AG08396 (cell line): ENCODE data around the gene STOX2.

Source experiments
- DNase-seq: peaks from one replicate; pipeline ENCODE4 v3.0.0; 2012; ENCODE audit warnings: low spot score, mixed read lengths

The STOX2 gene

DNA sequence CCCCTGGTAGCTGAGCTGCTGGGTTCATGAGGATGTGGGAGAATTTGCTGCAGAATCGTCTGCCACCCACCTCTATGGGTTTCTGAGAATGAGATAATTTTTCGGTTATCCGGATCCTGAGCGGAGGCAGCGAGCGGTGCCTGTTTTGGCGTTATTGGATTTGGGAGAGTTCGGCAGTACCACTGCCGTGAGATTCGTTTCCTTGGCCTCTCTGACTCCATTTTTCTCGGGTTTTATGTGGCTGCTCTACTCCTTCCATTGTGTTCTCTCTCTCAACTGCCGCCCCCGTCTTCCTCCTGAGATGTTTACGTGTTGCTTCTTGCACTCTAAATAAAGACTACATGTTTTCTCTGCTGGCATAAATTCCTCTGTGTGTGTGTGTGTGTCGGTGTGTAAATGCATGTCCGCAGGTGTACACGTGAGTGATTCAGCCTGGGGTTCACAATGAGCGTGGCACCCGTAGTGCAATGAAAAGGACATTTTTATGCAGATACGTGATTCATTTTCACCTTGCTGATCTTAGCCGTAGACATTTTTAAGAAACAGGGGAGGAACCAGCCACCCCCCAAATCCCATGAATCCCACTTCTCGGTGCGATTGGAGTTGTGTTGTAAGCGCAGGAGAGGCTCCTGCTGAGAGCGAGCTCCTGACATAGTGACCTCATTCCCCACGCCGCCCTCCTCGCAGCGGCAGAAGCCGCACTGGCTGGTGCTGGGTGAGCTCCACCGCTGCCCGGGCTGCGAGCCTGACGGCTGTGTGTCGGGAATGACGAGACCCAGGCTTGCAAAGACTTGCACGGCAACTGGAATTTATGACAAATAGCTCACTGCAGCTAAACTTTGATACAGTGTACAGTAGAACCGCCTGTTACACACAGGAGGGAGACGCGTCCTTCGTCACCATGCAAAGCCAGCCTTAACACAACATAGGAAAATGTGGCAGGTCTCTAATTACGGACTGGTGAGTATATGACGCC is 82.2 kb downstream of the STOX2 start:
- peak; percentile 83 for DNase-seq

GRCh38 chr4:183987987-183988392 is 82.9 kb downstream of the STOX2 start:
- DNase-seq: peak; percentile 77

DNA sequence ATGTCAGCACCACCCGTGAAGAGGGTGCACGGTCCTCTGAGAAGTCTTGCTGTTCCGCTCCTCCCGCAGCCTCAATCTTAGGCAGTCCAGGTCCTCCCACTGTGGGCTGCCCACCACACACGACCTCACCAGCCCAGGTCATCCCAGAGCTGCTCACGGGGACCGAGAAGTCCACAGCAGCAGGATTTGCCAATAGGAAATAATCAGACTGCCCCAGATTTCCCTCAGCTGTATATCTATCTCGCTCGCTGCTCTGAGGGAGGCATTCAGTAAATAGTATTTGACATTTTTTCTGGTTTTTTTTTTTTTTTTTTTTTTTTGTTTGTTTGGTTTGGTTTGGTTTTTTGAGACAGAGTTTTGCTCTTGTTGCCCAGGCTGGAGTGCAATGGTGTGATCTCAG is 83.8 kb downstream of the STOX2 start:
- no peak for DNase-seq

GRCh38 chr4:183989461-183989860 is 84.4 kb downstream of the STOX2 start:
- no peak for DNase-seq

- no peak for DNase-seq
Observed at GRCh38 chr4:183989931-183990330, 84.8 kb downstream of the STOX2 start.

DNA sequence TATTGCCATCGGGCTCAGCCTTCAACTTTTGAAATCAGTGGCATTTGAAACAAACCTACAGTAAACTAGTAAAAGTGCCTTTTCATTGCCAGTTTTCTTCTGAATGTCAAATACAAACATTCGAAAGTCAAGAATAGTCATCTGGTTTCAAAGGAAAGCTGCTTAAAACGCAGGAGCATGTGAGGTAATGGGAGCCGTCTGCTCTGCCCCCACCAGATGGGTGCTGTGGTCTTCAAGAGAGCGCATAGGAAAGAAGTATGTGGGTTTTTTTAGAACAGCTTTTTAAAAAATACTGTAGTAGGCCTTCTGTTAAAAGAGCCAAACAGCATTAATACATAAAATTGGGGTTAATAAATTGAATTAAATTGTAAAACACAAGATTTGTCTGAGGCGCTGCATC is 88.6 kb downstream of the STOX2 start:
- no peak for DNase-seq

DNA sequence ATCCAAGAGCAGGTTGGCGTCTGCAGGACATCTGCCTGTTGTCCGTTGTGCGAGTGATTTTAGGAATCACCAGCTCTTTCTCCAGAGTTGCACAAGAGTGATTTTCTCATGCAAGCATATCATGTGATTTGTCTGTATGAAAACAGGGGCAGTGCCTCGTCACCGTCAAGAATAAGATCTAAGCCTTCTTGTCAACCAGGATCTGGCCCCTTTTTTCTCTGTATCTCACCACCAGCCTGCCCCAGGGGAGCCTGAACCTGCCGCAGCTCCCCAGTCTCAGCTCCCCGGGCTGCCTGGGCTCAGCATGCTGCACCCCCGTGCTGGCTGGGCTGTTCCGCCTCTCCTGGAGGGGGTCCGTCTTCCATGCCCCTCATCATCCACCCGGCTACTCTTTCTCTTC is 90.5 kb downstream of the STOX2 start:
- no peak for DNase-seq

GRCh38 chr4:183996868-183997267 is 91.8 kb downstream of the STOX2 start:
- peak; percentile 57 for DNase-seq

DNA sequence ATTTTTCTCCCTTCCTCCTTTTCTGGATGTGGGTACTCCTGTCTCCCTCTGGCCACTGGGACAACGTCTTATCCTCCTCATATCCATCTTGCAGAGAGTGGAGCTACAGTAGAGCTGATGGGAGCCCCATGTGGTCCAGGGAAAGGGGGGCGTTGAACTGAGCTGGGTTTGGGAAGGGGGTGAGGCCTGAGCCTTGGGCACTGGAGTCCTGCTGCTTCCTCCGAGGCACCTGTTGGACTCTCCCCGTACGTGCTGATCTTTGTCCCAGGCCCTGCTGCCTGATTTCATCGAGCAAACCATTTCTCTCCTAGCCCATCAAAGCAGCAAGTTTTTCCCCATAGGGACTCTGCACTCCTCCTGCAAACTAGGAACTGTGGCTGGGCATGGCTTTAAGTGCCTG is 94.3 kb downstream of the STOX2 start:
- no peak for DNase-seq

DNA sequence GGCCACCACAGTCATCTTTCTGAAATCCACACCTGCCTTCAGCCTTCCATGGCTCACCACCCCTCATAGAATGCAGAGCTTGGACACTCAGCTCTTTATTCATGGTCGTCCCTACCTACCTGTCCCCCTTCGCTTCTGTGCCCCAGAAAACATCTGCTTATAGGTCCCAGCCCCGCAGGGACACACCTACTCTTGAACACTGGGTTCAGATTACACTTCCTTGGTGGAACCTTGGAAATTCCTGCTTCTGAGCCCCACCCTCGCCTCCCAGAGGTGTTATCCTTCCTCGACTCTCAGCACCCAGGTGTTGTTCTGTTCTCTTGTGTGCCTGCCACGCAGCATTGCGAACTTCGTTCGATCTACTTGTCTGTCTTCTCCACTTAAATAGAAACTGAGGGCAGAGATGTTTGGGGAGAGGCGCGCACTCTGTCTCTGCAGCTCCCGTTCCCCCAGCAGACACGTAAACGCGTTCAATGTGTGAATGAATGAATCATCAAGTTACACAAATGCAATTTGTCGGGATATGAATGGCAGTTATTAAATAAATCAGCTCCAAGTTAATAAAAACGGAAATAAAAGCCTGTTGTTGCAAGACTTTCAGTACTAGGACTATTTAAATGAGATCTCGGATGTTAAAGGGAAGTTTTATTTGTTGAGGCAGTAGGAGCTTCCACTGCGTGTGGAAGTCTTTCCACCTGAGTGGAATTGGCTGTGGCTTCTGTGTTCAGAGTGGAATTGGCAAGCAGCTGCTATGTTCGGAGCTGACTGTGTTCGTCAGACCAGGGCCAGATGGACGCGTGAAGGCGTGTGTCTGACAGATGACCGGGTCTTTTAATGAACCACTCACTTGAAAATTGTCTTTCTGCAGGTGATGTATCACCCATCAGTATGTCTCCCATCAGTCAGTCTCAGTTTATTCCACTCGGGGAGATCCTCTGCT is 95.6 kb downstream of the STOX2 start:
- no peak for DNase-seq

DNA sequence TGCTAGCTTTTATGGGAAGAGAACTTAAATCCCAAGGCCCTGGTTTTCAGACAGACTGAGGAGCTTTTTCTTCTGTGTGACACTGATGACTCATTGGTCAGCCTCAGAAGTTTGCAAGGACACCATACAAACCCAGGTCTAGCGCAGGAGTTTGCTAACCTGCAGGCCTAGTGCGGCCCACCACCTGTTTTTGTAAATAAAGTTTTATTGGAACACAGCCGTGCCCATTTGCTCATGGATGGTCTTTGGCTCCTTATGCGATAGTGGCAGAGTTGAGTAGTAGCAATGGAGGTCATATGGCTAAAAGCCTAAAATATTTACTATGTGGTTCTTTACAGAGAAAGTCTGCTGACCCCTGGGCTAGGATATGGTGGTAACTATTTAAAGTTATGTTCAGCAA is 98.3 kb downstream of the STOX2 start:
- DNase-seq: no peak

- peak; percentile 39 for DNase-seq
Observed at GRCh38 chr4:184007891-184008290, 102.8 kb downstream of the STOX2 start.

- DNase-seq: no peak
Observed at GRCh38 chr4:184010696-184011095, 105.6 kb downstream of the STOX2 start.

DNA sequence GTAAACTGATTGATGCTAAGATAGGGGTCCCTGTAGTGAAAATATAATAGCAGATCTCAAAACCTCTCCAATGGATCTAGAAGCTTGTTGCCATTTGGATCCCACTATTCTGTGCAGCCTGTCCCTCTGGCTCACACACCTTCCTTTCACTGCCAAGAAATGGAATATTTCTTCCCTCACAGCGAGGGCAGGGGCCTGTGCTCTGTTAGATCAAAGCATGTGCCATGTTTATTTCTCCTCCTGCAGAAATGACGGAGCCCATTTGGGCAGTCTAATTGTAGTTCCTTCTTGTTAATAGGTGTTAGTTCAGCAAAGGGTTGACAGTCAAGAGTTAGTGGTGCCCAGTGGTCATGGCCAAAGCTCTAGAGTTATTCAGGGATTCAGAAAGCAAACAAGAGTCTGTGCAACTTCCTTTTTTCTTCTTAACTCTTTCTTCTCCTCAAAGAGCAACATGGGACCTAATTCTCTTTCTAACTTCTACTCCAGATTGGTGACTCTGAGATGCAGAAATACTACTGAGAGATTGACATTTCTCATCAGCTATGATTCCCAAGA is 106.8 kb downstream of the STOX2 start:
- DNase-seq: no peak

DNA sequence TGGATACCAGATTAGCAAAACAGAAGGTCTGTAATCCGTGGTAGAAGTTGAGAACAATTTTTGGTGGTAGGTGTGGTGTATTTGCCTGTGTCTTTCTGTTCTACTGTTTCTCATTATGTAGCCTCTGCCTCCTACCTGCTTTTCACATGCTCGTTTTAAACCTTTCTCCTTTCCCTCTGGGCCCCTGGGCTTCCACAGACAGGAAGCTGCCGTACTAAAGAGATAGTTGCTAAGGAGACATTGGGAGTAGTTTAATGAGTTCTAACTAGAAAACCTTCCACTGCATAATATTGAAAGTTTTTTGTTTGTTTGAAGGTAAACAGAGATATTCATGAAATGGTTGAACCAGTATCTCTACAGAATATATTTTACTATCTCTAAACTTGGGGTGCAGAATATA is 107.8 kb downstream of the STOX2 start:
- DNase-seq: no peak

GRCh38 chr4:184014301-184014700 is 109.2 kb downstream of the STOX2 start:
- no peak for DNase-seq

GRCh38 chr4:184016759-184017668 is 111.9 kb downstream of the STOX2 start:
- peak; percentile 39 for DNase-seq

DNA sequence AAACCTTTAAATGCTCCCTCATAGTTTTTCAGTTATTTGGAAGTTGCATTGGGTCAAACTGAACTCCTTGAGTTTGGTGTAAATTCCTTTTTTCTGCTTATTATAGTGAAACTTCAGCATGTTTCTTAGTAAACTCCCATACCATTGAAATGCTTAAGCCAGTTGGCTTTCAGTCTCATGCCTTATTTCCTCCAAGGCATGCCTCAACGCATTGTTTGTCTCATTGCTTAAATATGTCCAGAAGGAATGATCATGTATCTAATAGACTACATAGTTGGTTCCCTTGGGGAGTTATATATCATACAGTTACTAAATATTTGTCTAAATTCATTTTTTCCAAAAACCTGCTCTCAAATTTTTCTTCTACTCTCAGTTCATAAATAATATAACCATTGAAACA is 114.0 kb downstream of the STOX2 start:
- no peak for DNase-seq

- DNase-seq: no peak
Observed at GRCh38 chr4:184019667-184020623, 114.8 kb downstream of the STOX2 start.

- no peak for DNase-seq
Observed at GRCh38 chr4:184021389-184021788, 116.3 kb downstream of the STOX2 start.
